Measurements from ENCODE around the gene GPC6. TPM values are rescaled to one million over a fixed set of nuclear protein-coding genes. Genes with fewer than 3 reads are reported as not detected.

GPC6 gene
- total and polyA plus RNA-seq, 2 donors (not counting 1 experiment from before 2014, with no cell fraction given): not detected

DNA sequence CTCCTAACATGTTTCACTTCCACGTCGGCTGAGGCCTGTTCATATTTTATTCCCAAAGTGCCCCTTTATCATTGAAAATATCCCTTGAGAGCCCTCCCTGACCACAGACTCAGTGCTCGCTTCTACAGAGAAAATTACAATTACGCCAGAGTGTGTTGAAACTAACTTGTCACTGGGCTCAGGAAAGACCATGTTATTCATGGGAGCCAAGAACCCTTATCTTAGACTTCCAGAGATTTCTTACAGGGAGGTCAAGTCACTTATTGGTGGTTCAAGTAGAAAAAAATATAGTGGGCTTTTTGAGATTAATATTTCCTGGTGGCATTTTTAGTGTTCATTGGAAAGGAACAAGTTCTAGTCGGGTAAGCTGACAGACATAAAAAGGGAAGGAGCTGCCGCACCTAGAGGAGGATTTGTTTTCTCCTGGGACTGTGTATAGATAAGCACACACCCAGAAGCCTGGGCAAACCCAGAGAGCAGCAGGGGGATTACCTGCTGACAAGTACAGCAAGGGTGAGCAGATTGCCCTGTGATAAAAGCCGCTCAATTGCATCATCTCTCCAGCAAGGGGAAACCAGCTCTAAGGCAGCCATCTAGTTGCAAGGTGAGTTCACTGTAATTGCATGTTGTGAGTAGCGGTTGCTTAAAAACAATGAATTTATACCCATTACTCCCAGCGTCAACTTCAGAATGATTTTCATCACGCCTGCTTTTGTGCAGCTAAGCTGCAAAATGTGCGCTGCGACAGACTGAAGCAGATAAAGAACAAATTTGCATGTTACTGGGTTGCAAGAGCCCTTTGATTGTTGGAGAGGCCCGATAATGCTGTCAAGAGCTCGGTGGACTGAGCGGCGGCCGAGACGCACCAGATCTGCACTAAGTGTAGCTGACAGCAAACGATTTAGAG is 1206.7 kb downstream of the GPC6 start:
- Histone ChIP-seq H3K9me3 (ENCODE audit: control extremely low read depth in 1 of 3, control insufficient read depth in 2 of 3, insufficient read depth in 1 of 3, low read length in 2 of 3) (no peaks in the 10 kb centered on the region), H3K36me3 (replicated peaks in 1 of 2; ENCODE audit: control extremely low read depth in 1 of 2, control insufficient read depth in 1 of 2, extremely low read depth in 1 of 2, insufficient read depth in 2 of 2, low read length in 1 of 2) (no peaks in the 10 kb centered on the region), H3K4me3 (ENCODE audit: control extremely low read depth in 1 of 5, extremely low read depth in 1 of 5, insufficient read depth in 1 of 5, low read depth in 2 of 5, low read length in 4 of 5) (no peak overlapping the region), H3K4me2 (replicated peaks; ENCODE audit: low read depth, low read length, poor library complexity, severe bottlenecking) (no peak overlapping the region), H2AFZ (ENCODE audit: insufficient read depth, low read depth, low read length, poor library complexity, severe bottlenecking) (no peak overlapping the region), H3K79me2 (ENCODE audit: control insufficient read depth, insufficient read depth, low read length) (no peaks in the 10 kb centered on the region), H4K20me1 (ENCODE audit: control insufficient read depth, insufficient read depth, low read length, poor library complexity, severe bottlenecking) (no peaks in the 10 kb centered on the region), H3K9ac (ENCODE audit: low read length) (no peak overlapping the region), H3K27me3 (replicated peaks in 1 of 4; ENCODE audit: control extremely low read depth in 1 of 4, control insufficient read depth in 3 of 4, insufficient read depth in 4 of 4, low read length in 3 of 4) (no peaks in the 10 kb centered on the region), H3K27ac (ENCODE audit: low read length in 2 of 2) (no peak overlapping the region), H3K4me1 (ENCODE audit: control insufficient read depth in 2 of 2, insufficient read depth in 2 of 2, low read length in 2 of 2) (peaks cover 7 to 8% of the 10 kb centered on the region in 2 donors)
- DNase-seq (peak; percentile 13), ATAC-seq (ENCODE audit: low read depth) (peak; percentile 33)
- Mint-ChIP-seq H3K27ac (no peak overlapping the region), H3K27me3 (no peaks in the 10 kb centered on the region), H3K4me1 (peaks cover 6% of the 10 kb centered on the region), H3K4me3 (no peak overlapping the region), H3K9me3 (ENCODE audit: insufficient read depth) (no peaks in the 10 kb centered on the region)
- ChIA-PET POLR2A (no interaction called here), CTCF (interaction anchor here (1.1 to 16.6 kb wide), 3 partner anchors 7 to 184 kb away, joined by 3 to 366 read pairs (median 3); no protein-coding TSS in a partner anchor)
- TF ChIP-seq EZH2 (IDR thresholded peaks at IDR 0.05; ENCODE audit: borderline replicate concordance, insufficient read depth, low read depth, low read length, poor library complexity, severe bottlenecking) (no peak), CTCF (IDR thresholded peaks at IDR 0.05) (no peak)
- 64% methylated on average over 16 of the region's 19 CpGs for WGBS (ENCODE audit: insufficient coverage)
- intact Hi-C loops (cut with micrococcal nuclease): no loop called here

Measured in B cell (primary cell).